ENCODE measurements around the gene TRIM59. TPM values are rescaled to one million over a fixed set of nuclear protein-coding genes. Genes with fewer than 3 reads are reported as not detected.

Gene TRIM59
- total RNA-seq, 1 donor from 2014 or later: 23.4 TPM

DNA sequence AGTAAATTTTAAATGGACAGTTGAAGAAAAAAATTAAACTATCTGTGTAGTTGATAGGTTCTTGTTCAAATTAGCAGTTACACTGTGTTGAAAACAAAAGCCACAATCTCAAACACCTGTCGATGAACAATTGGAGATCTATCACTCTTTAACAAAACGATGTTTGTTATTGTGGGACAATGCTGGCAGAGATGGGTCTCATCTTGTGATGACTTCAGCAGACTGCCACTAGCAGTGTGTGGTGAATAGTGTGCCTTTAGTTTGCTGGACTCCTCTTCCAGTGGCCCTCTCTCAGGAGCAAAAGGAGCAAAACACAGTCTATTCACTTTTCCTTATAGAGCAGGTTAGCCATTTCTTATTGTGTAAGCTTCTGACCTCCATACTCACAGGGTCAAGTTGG is 14.7 kb upstream of the TRIM59 start:
- no peak for DNase-seq
- H3K27me3 Mint-ChIP-seq: peaks cover 6% of the 10 kb centered on the region

DNA sequence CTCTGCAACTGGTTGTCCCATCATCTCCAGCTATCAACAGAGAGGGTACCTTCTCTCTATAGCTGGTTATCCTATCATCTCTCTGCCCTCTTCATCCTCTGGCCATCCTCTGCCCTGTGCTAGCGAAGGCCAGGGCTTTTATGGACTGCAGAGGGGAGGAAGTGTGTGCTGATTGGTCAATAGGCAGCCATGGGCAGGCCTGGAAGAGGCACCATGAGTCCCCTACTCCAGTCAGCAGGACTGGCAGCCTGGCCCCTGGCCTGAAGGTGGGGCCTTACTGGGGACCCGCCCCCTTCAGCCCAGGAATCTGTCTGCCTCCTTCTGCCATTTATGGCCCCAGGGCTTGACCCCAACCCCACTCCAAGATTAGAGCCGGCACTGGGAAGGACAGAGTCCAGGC is 10.4 kb upstream of the TRIM59 start:
- Mint-ChIP-seq H3K27ac (no peak overlapping the region), H3K36me3 (ENCODE audit: low read depth) (no peaks in the 10 kb centered on the region), H3K4me1 (no peaks in the 10 kb centered on the region), H3K9me3 (no peaks in the 10 kb centered on the region), H3K27me3 (peaks cover 7% of the 10 kb centered on the region), H3K4me3 (no peak overlapping the region)
- ATAC-seq (ENCODE audit: low read depth) (no peak), DNase-seq (no peak)
- CTCF ChIA-PET: no interaction called here
- intact Hi-C loops (cut with micrococcal nuclease): no loop called here
- TF ChIP-seq, protein P1, sequence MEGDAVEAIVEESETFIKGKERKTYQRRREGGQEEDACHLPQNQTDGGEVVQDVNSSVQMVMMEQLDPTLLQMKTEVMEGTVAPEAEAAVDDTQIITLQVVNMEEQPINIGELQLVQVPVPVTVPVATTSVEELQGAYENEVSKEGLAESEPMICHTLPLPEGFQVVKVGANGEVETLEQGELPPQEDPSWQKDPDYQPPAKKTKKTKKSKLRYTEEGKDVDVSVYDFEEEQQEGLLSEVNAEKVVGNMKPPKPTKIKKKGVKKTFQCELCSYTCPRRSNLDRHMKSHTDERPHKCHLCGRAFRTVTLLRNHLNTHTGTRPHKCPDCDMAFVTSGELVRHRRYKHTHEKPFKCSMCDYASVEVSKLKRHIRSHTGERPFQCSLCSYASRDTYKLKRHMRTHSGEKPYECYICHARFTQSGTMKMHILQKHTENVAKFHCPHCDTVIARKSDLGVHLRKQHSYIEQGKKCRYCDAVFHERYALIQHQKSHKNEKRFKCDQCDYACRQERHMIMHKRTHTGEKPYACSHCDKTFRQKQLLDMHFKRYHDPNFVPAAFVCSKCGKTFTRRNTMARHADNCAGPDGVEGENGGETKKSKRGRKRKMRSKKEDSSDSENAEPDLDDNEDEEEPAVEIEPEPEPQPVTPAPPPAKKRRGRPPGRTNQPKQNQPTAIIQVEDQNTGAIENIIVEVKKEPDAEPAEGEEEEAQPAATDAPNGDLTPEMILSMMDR (IDR thresholded peaks at IDR 0.05): no peak
- POLR2A ChIA-PET: interaction anchor here (1.0 kb wide), 1 partner anchor 10 kb away, joined by 3 read pairs; the partner anchor contains the start of gene TRIM59

More for the DNA sequence above, 14.7 kb upstream of the TRIM59 start:
- H3K36me3 Mint-ChIP-seq (ENCODE audit: low read depth): no peaks in the 10 kb centered on the region
- no peak overlapping the region for H3K4me3 Mint-ChIP-seq
- H3K27ac Mint-ChIP-seq: no peak overlapping the region
- no peak for ATAC-seq (ENCODE audit: low read depth)
- ChIA-PET POLR2A (no interaction called here), CTCF (interaction anchor here (0.6 kb wide), 1 partner anchor 226 kb away, joined by 4 read pairs; no protein-coding TSS in a partner anchor)
- H3K4me1 Mint-ChIP-seq: no peaks in the 10 kb centered on the region
- intact Hi-C loops (cut with micrococcal nuclease): no loop called here
- peaks cover 6% of the 10 kb centered on the region for H3K9me3 Mint-ChIP-seq
- TF ChIP-seq, protein P1 (IDR thresholded peaks at IDR 0.05): no peak

- no peak overlapping the region for H3K4me3 Mint-ChIP-seq
- no peak for ATAC-seq (ENCODE audit: low read depth)
- intact Hi-C loops (cut with micrococcal nuclease): no loop called here
- H3K4me1 Mint-ChIP-seq: no peaks in the 10 kb centered on the region
- H3K9me3 Mint-ChIP-seq: no peaks in the 10 kb centered on the region
- H3K27me3 Mint-ChIP-seq: peaks cover 7% of the 10 kb centered on the region
- CTCF ChIA-PET: interaction anchor here (0.9 kb wide), 1 partner anchor 46 kb away, joined by 3 read pairs; no protein-coding TSS in a partner anchor
- no peak overlapping the region for H3K27ac Mint-ChIP-seq
- TF ChIP-seq, protein P1 (IDR thresholded peaks at IDR 0.05): no peak
- H3K36me3 Mint-ChIP-seq (ENCODE audit: low read depth): no peaks in the 10 kb centered on the region
- POLR2A ChIA-PET: interaction anchor here (1.0 kb wide), 1 partner anchor 10 kb away, joined by 3 read pairs; the partner anchor contains the start of gene TRIM59
- no peak for DNase-seq
These were observed 9.9 kb upstream of the TRIM59 start for GRCh38 chr3:160459450-160459970.

DNA sequence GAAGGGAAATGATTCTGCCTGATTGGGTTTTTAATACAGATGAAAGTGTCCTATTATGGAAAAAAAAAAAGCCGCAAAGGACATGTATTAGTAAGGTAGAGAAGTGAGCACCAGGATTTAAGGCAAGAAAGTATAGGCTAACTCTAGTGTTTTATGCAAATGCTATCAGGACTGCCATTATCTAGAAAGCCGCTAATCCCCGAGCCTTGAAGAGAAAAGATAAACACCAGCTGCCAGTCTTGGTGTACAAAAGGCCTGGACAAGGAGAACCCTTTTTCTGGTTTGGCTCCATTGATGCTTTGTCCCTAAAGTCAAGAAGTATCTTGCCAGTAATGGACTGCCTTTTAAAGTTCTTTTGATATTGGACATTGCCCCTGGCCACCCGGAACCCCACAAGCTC is 8.6 kb upstream of the TRIM59 start:
- H3K27ac Mint-ChIP-seq: no peak overlapping the region
- no peaks in the 10 kb centered on the region for H3K4me1 Mint-ChIP-seq
- intact Hi-C loops (cut with micrococcal nuclease): no loop called here
- CTCF ChIA-PET: no interaction called here
- H3K9me3 Mint-ChIP-seq: no peaks in the 10 kb centered on the region
- H3K36me3 Mint-ChIP-seq (ENCODE audit: low read depth): no peaks in the 10 kb centered on the region
- DNase-seq (no peak), ATAC-seq (ENCODE audit: low read depth) (no peak)
- TF ChIP-seq, protein P1 (IDR thresholded peaks at IDR 0.05): no peak
- peaks cover 3% of the 10 kb centered on the region for H3K27me3 Mint-ChIP-seq
- POLR2A ChIA-PET: no interaction called here
- H3K4me3 Mint-ChIP-seq: no peak overlapping the region

- H3K9me3 Mint-ChIP-seq: no peaks in the 10 kb centered on the region
- H3K4me1 Mint-ChIP-seq: no peaks in the 10 kb centered on the region
- no peak overlapping the region for H3K4me3 Mint-ChIP-seq
- H3K36me3 Mint-ChIP-seq (ENCODE audit: low read depth): no peaks in the 10 kb centered on the region
- TF ChIP-seq, protein P1 (IDR thresholded peaks at IDR 0.05): no peak
- intact Hi-C loops (cut with micrococcal nuclease): no loop called here
- no peak overlapping the region for H3K27ac Mint-ChIP-seq
- POLR2A ChIA-PET: no interaction called here
- CTCF ChIA-PET: no interaction called here
- DNase-seq: no peak
- no peak for ATAC-seq (ENCODE audit: low read depth)
- H3K27me3 Mint-ChIP-seq: peaks cover 1% of the 10 kb centered on the region
These were observed 6.3 kb upstream of the TRIM59 start for GRCh38 chr3:160455846-160456245.
